NCI-H2196 (cell line): Measurements from ENCODE around the gene MGAT2.
"Not testable (repeated sequence)": the region's sequence is repeated elsewhere in the genome, so short reads cannot be mapped to it uniquely, and the experiment has no call there.

Experiments
- DNase-seq: peaks from one replicate; lab custom pipeline; 2025; ENCODE audit not compliant: unreplicated experiment; lab: John Stamatoyannopoulos, UW

Gene MGAT2

DNA sequence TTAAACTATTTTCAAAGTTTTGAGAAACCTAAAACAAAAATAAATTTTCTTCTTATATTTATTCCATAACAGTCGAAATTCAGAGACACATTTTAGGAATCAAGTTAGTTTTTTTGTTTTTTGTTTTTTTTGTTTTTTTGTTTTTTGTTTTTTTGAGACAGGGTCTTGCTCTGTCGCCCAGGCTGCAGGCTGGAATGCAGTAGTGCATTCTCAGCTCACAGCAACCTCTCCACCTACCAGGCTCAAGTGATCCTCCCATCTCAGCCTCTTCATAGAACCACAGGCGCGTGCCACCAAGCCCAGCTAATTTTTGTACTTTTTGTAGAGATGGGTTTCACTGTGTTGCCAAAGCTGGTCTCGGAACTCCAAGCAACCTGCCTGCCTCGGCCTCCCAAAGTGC is 32.9 kb downstream of the MGAT2 start:
- DNase-seq: no peak

DNA sequence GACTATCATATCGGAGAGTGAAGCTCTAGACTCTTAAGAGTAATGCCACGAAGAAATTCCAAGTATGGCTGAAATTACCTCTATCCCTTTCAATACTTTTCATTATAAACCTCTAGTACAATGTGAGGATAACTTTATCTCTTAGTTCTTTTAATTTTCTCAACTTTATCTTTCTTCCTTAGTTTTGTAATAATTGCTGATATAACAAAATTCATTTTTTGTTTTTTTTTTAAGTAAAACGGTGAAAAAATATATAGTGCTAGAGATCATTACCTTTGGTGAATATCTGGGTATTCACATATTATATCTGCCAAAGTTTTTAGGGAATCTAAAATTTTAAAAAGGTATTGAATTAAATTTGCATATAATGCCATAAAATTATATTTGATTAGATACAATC is 33.9 kb downstream of the MGAT2 start:
- no peak for DNase-seq

DNA sequence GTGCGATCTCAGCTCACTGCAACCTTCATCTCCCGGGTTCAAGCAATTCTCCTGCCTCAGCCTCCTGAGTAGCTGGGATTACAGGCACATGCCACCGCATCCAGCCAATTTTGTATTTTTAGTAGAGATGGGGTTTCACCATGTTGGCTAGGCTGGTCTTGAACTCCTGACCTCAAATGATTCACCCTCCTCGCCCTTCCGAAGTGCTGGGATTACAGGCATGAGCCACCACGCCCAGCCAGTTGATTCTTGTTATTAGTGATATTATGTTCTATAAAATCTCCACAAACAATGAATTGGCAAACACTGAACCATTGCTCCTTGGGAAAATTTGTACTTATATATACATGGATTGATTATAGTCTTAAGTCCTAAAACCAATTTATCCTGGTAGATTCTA is 36.9 kb downstream of the MGAT2 start:
- DNase-seq: not testable (repeated sequence)

DNA sequence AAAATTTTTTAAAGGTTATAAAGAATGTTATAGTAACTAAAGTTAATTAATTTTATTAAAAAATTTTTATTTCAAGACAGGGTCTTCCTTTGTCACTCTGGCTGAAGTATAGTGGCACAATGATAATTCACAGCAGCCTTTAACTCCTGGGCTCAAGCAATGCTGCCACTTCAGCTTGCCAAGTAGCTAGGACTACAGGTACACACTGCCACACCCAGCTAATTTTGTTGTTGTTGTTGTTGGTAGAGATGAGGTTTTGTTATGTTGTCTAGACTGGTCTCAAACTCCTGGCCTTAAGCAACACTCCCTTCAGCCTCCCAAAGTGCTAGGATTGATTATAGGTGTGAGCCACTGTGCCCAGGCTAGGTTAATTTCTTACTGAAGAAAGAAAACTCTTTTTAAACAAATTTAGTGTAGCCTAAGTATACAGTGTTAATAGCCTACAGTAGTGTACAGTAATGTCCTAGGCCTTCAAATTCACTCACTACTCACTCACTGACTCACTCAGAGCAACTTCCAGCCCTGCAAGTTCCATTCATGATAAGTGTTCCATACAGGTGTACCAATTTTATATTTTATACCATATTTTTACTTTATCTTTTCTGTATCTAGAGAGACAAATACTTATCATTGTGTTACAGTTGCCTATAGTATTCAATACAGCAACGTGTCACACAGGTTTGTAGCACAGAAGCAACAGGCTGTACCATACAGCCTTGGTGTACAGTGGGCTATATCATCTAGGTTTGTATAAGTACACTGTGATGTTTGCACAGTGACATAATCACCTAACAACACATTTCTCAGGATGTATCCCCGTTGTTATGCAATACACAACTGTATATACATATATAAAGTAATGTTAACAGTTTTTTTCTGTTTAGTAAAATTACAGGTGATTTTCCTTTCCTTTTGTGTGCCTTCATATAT is 39.2 kb downstream of the MGAT2 start:
- DNase-seq: no peak

DNA sequence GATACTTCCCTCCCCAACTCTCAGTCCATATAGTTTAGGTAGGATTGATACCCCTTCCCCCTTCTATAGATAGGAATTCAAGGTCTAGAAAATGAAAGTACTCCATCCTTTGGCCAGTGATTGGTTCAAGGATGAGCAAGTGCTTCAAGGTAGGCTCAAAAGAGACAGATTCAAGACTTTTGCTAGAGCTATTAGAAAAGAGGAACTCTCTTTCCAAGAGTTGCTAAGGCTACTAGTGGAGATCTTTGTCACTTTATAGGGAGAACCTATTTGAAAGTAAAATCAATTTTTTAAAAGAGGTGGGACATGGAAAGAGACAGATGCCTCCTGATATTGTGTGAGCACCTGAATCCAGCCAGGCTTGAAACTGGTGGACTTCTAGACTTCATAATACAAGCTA is 49.9 kb downstream of the MGAT2 start:
- DNase-seq: no peak
